HG03196 (cell line): ENCODE results near the gene DOCK4.

ENCODE experiments used
- ATAC-seq: cut with Tn5 transposase; IDR thresholded peaks from one replicate; pipeline ENCODE4 v1.9.1; 2021; ENCODE audit not compliant: unreplicated experiment

Gene DOCK4

DNA sequence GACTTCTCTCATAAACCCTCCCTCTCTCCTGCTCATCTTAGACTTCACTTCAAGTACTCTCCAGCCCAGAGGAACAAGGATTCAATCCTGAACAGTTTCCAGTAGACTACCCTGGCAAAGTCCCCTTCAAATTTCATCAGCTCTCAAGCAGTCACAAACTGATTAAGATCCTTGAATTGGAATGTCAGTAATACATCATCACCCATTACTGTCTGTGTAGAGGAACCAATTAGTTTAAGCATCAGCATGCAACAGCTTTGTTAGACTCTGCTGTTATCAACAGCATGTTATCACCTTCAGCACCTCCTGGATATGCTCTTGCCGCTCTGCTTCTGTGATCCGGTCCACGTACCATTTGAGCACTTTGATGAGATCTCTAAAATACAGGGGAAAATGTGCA is 336.9 kb downstream of the DOCK4 start:
- no peak for ATAC-seq

GRCh38 chr7:111867348-111867931 is 338.8 kb downstream of the DOCK4 start:
- no peak for ATAC-seq

- no peak for ATAC-seq
Measured at GRCh38 chr7:111866787-111867186, 339.4 kb downstream of the DOCK4 start.

DNA sequence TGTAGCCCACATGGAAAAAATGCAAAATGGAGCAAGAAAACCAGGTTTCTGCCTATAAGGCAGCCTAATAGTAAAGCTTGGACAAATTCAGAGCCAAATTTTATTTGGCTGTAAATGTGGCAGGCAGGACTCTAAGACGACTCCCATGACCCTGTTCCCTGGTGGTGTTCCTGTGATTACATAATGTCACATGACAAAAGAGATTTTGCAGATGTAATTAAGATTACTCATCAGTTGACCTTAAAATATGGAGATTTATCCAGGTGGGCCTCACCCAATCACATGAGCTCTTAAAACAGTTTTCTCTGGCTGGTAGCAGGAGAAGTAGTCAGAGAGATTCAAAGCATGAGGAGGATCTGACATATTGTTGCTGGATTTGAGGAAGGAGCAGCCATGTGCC is 340.8 kb downstream of the DOCK4 start:
- ATAC-seq = no peak

- no peak for ATAC-seq
Measured at GRCh38 chr7:111864291-111864976, 341.8 kb downstream of the DOCK4 start.

GRCh38 chr7:111863269-111863668 is 342.9 kb downstream of the DOCK4 start:
- no peak for ATAC-seq

DNA sequence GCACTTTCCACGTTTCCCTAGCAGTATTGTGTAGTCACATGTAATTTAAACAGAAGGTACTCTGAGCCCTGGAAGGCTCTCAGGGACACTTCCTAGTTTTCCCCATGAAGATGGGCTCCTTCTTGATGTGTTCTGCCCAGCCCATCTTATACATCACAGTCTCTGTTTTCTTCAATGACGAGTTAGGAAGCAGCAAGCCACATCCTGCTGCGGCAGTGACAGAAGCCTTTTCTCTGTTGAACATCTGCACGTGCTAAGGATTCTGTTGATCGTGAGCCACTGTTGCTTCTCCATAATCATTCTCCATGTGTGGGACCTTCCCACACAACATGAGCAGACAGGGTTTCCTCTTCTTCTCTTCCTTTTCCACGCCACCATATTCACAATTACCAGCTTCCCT is 346.0 kb downstream of the DOCK4 start:
- ATAC-seq = no peak

DNA sequence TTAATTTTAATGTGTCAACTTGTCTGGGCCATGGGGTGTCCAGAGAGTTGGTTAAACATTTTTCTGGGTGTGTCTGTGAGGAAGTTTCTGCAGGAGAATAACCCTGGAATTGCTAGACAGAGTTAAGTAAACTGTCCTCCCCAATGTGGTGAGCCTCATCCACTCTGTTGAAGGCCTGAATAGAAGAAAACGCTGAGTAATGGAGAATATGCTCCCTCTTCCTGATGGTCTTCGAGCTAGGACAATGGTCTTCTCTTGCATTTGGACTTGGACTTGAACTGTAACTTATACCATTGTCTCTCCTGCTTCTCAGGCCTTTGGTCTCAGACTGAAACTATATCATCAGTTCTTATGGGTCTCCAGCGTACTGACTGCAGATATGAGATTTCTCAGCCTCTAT is 347.9 kb downstream of the DOCK4 start:
- no peak for ATAC-seq

GRCh38 chr7:111855842-111856227 is 350.4 kb downstream of the DOCK4 start:
- ATAC-seq = no peak

DNA sequence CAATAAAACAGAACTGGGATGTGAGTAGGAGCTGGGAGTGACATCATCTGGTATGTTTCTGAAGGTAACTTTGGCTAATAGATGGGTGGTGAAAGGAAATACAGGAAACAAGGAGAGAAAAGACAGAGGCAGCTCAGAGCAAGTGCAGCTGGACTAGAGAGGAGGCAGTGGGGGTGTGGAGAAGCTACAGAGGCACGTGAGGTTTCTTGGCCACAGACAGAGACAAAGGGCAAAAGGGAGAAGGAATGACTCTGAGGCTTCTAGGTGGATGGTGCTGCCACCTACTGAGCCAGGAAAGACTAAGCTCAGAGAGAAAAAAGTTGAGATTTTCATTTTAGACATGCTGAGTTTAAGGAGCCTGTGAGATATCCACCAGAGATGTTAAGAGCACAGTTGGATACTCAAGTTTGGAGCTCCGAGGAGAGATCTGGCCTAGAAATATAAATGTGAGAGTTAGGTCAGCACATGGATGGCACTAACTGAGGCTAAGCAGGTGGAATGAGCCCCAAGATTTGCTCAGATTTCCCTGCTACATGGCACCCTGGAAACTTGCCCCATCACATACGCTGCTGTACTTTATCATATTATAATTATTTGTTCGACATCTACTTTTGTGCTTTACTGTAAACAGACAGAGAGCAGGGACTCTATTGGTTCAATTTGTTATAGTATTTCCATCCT is 350.9 kb downstream of the DOCK4 start:
- peak; percentile 73 for ATAC-seq

- no peak for ATAC-seq
Measured at GRCh38 chr7:111853201-111853990, 352.8 kb downstream of the DOCK4 start.

GRCh38 chr7:111852081-111852480 is 354.1 kb downstream of the DOCK4 start:
- no peak for ATAC-seq

GRCh38 chr7:111846898-111847297 is 359.3 kb downstream of the DOCK4 start:
- no peak for ATAC-seq

- ATAC-seq = no peak
Measured at GRCh38 chr7:111845853-111846252, 360.3 kb downstream of the DOCK4 start.

- no peak for ATAC-seq
Measured at GRCh38 chr7:111844904-111845671, 361.1 kb downstream of the DOCK4 start.

- no peak for ATAC-seq
Measured at GRCh38 chr7:111842491-111842890, 363.7 kb downstream of the DOCK4 start.

GRCh38 chr7:111841596-111842205 is 364.5 kb downstream of the DOCK4 start:
- ATAC-seq = no peak

- no peak for ATAC-seq
Measured at GRCh38 chr7:111840528-111840927, 365.7 kb downstream of the DOCK4 start.

- no peak for ATAC-seq
Measured at GRCh38 chr7:111839261-111839660, 366.9 kb downstream of the DOCK4 start.

GRCh38 chr7:111836592-111836991 is 369.6 kb downstream of the DOCK4 start:
- ATAC-seq = no peak
